Measurements from ENCODE around the gene TRNT1.

DNA sequence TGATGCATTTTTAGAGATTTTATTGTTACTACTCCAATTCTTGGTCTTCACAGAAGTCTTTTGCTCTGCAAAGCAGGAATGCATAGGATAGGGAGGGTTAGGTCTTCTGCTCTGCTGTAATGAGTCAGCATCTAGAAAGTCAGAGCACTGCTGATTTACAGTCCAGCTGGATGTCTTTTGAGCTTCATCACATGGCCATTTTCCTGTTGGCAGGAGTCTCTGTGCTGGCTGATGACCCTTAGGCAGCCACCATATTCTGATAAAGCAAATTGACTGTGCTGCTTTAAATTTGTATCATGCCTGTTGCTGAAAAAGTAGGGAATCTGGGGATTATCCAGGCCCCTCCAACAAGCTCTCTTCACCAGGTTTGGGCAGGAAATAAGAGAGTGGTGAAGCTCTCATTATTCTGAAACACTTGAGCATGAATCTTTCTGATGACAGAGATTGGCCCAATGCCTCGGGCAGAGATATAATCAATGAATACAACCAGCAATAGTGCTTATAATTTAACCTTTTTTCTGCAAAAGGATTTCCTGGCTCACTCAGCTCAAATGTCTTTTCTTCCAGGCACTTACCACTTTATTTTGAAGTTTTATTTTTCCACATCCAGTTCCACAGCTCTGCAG is 62.5 kb downstream of the TRNT1 start:
- TF ChIP-seq HDAC6 (IDR thresholded peaks at IDR 0.05; ENCODE audit: low read depth, low read length) (no peak), ZNF274 (IDR thresholded peaks at IDR 0.05; ENCODE audit: borderline replicate concordance, extremely low read depth, low read length) (no peak), BRCA1 (IDR thresholded peaks at IDR 0.05; ENCODE audit: low read depth, low read length) (no peak), EGR1 (IDR thresholded peaks at IDR 0.05; ENCODE audit: borderline replicate concordance, low read depth, low read length) (no peak)
- TF ChIP-seq, protein P1, sequence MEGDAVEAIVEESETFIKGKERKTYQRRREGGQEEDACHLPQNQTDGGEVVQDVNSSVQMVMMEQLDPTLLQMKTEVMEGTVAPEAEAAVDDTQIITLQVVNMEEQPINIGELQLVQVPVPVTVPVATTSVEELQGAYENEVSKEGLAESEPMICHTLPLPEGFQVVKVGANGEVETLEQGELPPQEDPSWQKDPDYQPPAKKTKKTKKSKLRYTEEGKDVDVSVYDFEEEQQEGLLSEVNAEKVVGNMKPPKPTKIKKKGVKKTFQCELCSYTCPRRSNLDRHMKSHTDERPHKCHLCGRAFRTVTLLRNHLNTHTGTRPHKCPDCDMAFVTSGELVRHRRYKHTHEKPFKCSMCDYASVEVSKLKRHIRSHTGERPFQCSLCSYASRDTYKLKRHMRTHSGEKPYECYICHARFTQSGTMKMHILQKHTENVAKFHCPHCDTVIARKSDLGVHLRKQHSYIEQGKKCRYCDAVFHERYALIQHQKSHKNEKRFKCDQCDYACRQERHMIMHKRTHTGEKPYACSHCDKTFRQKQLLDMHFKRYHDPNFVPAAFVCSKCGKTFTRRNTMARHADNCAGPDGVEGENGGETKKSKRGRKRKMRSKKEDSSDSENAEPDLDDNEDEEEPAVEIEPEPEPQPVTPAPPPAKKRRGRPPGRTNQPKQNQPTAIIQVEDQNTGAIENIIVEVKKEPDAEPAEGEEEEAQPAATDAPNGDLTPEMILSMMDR (IDR thresholded peaks at IDR 0.05; ENCODE audit: control extremely low read depth in 1 of 3, insufficient read depth in 1 of 3, low read depth in 1 of 3, low read length in 3 of 3): no peak
